GM18505 (cell line): ENCODE data around the gene USP7.
"Not testable (repeated sequence)": the region's sequence is repeated elsewhere in the genome, so short reads cannot be mapped to it uniquely, and the experiment has no call there.

Experiments
- ATAC-seq: cut with Tn5 transposase; IDR thresholded peaks from one replicate; pipeline ENCODE4 v1.9.1; 2021; ENCODE audit not compliant: unreplicated experiment
- POLR2A ChIP-seq: IDR thresholded peaks from 4 replicates; pipeline ENCODE4 v1.6.1; 2011; ENCODE audit warnings: borderline replicate concordance; ENCODE audit not compliant: insufficient read depth, insufficient read length; ENCODE audit errors: extremely low read depth

USP7 gene

GRCh38 chr16:8848939-8849391, 114.7 kb downstream of the USP7 start:
- no peak for ATAC-seq

DNA sequence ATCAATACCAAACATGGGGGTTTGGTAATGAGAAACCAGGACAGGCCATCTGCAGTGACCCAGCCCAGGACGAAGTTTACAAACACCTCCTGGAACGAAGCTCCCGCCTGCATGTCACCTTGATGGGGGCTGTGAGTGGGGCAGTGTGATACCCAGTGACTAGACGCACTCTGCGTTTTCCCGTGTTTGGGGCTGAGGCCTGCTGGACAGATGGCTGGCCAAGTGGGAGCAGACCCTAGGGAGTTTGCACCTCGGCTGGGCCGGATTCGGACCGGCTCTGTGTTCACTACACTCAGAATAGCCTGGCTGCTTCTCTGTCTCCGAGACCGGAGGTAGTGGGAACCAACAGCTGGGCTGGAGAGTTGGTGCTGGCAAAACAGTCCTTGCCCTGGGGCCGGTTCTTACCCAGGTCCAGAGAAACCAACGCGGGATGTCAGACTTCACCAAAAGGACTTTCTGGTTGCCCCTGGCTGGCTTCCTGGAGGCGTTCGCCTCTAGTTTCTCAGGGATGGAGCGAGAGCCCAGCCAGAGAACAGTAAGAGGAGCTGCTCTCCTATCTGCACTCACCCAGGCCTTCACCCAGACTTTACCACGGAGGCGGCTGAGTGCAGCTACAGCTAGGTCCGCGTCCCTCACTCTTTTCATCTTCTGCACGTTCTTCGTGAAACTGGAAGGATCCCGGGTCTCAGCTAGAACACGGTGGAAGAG, 115.3 kb downstream of the USP7 start:
- TF ChIP-seq POLR2A = no peak
- no peak for ATAC-seq

More at GRCh38 chr16:8848939-8849391, 114.7 kb downstream of the USP7 start:
- TF ChIP-seq POLR2A = no peak

GRCh38 chr16:8847623-8848022, 116.1 kb downstream of the USP7 start:
- no peak for ATAC-seq
- no peak for TF ChIP-seq POLR2A

- TF ChIP-seq POLR2A = no peak
- no peak for ATAC-seq
Measured at GRCh38 chr16:8847145-8847544, 116.6 kb downstream of the USP7 start.

DNA sequence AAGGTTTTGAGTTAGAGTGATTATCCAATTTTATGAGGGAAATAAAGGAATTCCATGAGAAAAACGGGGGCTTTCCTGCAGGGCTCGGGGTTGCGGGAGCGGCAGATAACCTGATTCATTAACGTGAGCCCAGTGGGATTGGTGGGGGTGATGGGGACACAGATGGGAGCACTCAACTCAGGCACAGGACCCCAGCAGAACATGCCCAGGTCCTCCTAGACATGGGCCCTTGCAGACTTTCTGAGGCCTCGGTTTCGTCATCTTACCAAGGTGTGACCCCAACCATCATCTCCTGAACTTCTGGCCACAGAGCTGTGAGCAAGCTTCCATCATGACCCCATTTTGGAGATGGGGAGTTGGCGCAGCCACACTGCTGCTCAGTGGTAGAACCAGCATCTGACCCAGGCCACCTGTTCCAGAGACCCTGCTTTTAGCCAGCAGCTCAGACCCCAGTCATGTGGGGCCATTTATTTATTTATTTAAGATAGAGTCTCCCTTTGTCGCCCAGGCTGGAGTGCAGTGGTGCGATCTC, 117.2 kb downstream of the USP7 start:
- no peak for ATAC-seq
- TF ChIP-seq POLR2A = no peak

DNA sequence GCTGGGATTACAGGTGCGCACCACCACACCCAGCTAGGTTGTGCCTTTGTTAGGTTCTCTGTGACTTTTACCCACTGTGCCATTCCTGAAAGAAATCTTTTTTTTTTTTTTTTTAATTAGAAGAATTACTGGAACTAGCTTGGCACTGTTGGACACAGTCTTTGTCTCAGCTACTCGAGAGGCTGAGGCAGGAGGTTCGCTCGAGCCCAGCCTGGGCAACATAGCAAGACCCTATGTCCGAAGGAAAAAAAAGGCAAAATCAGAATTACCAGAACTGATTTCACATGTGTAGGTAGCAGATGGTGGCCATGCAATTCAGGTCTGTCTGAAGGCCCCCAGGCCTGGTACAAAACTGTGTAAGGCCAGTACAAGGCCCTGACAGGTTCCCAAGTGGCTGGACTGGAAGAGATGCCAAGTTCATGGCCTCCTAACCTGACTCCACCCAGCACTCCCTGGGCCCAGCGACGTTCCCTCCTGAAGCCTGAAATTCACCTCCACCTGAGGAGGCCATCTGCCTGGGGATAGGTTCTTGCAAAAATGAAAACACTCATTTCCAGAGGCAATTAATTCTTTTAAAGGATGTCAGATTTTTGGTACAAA, 117.9 kb downstream of the USP7 start:
- no peak for ATAC-seq
- no peak for TF ChIP-seq POLR2A

GRCh38 chr16:8843296-8843695, 120.4 kb downstream of the USP7 start:
- ATAC-seq = not testable (repeated sequence)
